ENCODE data around the gene SMG1.
"Not testable (repeated sequence)": the region's sequence is repeated elsewhere in the genome, so short reads cannot be mapped to it uniquely, and the experiment has no call there.

Gene SMG1

GRCh38 chr16:18782697-18783429 lies 143.3 kb downstream of the SMG1 start:
- DNase-seq (ENCODE audit: low read depth): no peak
- TF ChIP-seq CTCF (conservative IDR thresholded peaks at IDR 0.05; ENCODE audit: low read length): no peak
- H3K4me3 ChIP-seq (ENCODE audit: low read length): no peak overlapping the region

DNA sequence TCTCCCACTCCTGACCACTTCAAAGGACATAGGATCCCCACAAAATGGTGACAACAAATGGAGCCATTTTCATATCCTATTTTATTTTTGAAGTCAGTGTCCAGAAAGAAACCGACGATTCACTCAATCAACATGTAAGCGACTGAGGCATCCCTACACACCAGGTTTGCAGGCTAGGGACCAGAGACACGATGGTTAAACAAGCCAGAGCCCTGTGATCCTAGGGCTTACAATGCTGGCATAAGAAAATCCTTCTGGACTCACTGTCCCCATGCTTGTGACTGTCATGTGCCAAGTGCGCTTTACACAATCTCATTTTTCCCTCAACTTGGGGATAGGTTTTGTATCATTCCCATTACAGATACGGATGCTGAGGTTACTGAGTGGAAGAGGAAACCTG lies 145.0 kb downstream of the SMG1 start:
- not testable (repeated sequence) for H3K4me3 ChIP-seq (ENCODE audit: low read length); DNase-seq (ENCODE audit: low read depth)

DNA sequence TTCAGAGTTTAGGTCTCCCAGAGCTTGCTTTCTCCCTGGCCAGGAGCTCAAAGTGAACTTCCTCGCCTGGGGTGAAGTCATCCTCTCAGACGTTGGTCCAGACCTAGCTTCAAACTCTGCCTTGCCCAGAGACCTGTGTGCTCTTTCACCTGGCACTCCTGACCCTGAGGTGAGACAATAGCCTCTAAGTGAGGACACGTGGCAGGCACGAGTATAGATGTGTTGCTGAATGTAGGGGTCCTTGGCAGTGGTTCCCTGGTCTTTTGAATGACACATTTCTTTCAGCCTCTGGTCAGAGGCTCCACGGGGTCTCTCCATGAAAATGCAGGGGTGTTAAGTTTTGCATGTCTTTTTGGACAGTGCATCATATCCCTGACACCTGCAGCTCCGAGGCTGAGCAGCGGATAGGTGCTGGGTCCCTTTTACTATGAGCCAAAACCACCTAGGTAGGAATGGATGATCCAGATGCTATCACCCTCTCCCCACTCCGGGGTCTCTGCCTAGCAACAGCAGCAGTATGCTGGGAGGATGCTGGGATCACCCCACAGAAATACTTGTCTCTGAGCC lies 145.7 kb downstream of the SMG1 start:
- not testable (repeated sequence) for DNase-seq (ENCODE audit: low read depth)

DNA sequence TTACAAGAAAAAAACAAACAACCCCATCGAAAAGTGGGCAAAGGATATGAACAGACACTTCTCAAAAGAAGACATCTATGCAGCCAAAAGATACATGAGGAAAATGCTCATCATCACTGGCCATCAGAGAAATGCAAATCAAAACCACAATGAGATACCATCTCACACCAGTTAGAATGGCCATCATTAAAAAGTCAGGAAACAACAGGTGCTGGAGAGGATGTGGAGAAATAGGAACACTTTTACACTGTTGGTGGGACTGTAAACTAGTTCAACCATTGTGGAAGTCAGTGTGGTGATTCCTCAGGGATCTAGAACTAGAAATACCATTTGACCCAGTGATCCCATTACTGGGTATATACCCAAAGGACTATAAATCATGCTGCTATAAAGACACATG lies 148.5 kb downstream of the SMG1 start:
- DNase-seq (ENCODE audit: low read depth); H3K4me3 ChIP-seq (ENCODE audit: low read length): not testable (repeated sequence)

More for the DNA sequence above, 145.7 kb downstream of the SMG1 start:
- H3K4me3 ChIP-seq (ENCODE audit: low read length): not testable (repeated sequence)

DNA sequence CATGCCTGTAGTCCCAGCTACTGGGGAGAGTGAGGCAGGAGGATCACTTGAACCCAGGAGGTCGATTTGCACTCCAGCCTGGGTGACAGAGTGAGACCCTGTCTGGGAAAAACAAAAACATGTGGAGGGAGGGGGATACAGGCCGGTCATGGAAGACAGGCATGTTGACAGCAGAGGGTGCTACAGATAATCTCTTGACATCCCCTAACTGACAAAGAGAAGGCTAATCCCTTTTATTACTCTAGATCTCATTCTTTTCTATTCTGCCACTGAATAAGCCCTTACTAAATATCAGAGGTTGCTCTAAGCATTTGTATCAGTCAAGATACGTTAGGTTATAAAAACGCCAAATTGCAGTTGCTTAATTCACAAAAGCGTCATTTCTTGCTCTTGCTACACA lies 149.9 kb downstream of the SMG1 start:
- not testable (repeated sequence) for H3K4me3 ChIP-seq (ENCODE audit: low read length); DNase-seq (ENCODE audit: low read depth)

- not testable (repeated sequence) for H3K4me3 ChIP-seq (ENCODE audit: low read length); DNase-seq (ENCODE audit: low read depth)
These were observed 151.6 kb downstream of the SMG1 start for GRCh38 chr16:18774651-18775050.

DNA sequence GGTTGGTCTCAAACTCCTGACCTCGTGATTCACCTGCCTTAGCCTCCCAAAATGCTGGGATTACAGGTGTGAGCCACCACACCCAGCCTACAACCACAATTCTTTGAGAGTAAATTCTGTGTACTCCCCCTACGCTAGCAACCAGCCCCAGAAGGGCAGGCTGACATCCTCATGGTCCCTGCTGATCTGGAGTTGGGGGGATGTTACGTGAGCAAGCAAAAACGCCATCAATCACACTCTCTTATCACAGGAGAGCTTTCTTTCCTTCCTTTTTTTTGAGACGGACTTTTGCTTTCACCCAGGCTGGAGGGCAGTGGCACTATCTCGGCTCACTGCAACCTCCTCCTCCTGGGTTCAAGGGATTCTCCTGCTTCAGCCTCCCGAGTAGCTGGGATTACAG lies 154.0 kb downstream of the SMG1 start:
- not testable (repeated sequence) for H3K4me3 ChIP-seq (ENCODE audit: low read length); DNase-seq (ENCODE audit: low read depth)

DNA sequence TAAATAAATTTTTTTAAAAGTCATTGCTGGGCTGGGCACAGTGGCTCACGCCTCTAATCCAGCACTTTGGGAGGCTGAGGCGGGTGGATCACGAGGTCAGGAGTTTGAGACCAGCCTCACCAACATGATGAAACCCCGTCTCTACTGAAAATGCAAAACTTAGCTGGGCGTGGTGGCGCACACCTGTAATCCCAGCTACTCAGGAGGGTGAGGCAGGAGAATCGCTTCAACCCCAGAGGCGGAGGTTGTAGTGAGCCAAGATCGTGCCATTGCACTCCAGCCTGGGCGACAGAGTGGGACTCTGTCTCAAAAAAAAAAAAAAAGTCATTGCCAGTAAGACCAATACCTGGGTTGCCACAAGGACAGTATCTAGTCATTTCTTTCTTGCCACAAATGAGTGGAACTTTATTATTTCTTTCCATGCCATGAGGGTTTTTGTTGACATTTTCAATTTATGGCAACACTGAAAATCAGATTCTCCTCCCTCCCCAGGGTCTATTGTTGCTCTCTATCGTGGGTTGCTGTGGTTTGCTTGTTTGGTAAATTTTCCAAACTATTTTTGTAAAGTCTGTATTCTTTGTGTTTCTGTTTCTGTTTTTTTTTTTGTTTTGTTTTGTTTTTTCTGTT lies 155.8 kb downstream of the SMG1 start:
- H3K4me3 ChIP-seq (ENCODE audit: low read length); DNase-seq (ENCODE audit: low read depth): not testable (repeated sequence)

GRCh38 chr16:18767217-18767616 lies 159.0 kb downstream of the SMG1 start:
- DNase-seq (ENCODE audit: low read depth); H3K4me3 ChIP-seq (ENCODE audit: low read length): not testable (repeated sequence)

DNA sequence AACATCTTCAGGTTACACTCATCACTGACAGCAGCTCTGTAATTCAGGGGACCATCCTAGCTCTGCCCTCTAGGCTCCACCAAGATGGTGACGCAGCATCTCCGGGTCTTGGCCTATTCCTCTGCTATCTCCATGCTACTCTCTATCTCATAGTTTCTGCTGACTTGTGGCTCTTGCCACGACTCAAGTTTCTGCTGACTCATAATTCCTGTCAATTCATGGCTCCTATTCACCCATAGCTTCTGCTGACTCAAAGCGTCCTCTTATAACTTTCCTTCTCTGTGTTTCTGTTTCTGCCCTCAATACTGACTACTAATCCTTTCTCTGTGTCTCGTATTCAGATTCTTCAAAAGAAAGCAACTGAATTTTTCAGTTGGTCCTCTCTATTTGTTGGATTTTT lies 163.5 kb downstream of the SMG1 start:
- H3K4me3 ChIP-seq (ENCODE audit: low read length); DNase-seq (ENCODE audit: low read depth): not testable (repeated sequence)

- not testable (repeated sequence) for H3K4me3 ChIP-seq (ENCODE audit: low read length); DNase-seq (ENCODE audit: low read depth)
- peak; percentile 48 for TF ChIP-seq CTCF (conservative IDR thresholded peaks at IDR 0.05; ENCODE audit: low read length)
These were observed 166.3 kb downstream of the SMG1 start for GRCh38 chr16:18759598-18760520.

DNA sequence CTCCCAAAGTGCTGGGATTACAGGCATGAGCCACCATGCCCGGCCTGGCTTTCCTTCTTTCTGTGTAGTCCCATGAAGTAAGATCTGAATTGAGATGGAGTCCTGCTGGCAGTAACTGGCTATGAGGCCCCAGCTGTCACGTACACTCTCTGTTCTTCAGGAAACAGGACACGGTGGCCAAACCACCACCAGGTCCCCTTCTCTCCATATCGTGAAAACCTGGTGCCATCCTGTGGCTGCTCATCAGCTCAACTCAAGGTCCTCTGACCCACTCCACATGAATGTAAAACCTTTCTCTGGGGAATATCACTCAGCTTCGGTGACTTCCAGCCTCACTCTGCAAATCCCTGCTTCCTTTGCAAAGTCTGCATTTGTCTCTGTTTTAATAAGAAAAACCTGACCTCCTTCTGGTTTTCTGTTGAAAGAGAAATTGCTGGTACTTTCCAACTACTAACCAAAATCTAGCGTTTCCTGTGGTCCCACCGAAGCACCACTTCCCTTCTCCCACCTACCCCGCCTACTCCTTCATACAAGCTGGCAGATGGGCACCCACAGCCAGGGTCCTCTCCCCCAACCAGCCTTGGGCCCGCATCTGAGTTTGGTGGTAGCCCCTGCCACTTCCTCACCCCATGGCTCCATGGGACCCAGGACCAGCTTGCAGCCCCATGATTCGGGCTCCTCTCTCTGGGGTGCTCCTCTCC lies 168.1 kb downstream of the SMG1 start:
- DNase-seq (ENCODE audit: low read depth); H3K4me3 ChIP-seq (ENCODE audit: low read length): not testable (repeated sequence)

GRCh38 chr16:18756639-18757038 lies 169.6 kb downstream of the SMG1 start:
- DNase-seq (ENCODE audit: low read depth); H3K4me3 ChIP-seq (ENCODE audit: low read length): not testable (repeated sequence)
